HepG2 (cell line): Measurements from ENCODE around the gene KIF26B. TPM values are rescaled to one million over a fixed set of nuclear protein-coding genes. Genes with fewer than 3 reads are reported as not detected.
A peak's percentile ranks its signal among the peaks of the same experiment; 100 is the strongest.

Experiments used
- FIP1L1 ChIP-seq: fragments of 200-400 bp; formaldehyde crosslinking; IDR thresholded peaks from 2 replicates; pipeline ENCODE4 v1.6.1; 2018; ENCODE audit warnings: low read depth, mild to moderate bottlenecking, low read length, moderate library complexity, borderline replicate concordance; ENCODE audit not compliant: insufficient read depth
- FOXC1 ChIP-seq: sonication (generic); formaldehyde crosslinking; IDR thresholded peaks from 2 replicates; pipeline ENCODE4 v1.8.0; 2022; ENCODE audit warnings: mild to moderate bottlenecking, missing genetic modification reagents, borderline replicate concordance
- FOXP1 ChIP-seq, 2 experiments: fragments of 450-650 bp in 1 of 2; IDR thresholded peaks; 2 replicates each; pipeline ENCODE4 v1.6.1; 2017 to 2018; ENCODE audit warnings: antibody characterized with exemption in 1 of 2
- GATA4 ChIP-seq: sonication (generic); IDR thresholded peaks from 2 replicates; pipeline ENCODE4 v1.6.1; 2016; ENCODE audit warnings: antibody characterized with exemption, low read depth, borderline replicate concordance
- HDAC6 ChIP-seq: fragments of 200-600 bp; sonication (generic); IDR thresholded peaks from 2 replicates; pipeline ENCODE4 v1.7.0; 2017; ENCODE audit warnings: mild to moderate bottlenecking, antibody characterized with exemption, low read length, low read depth
- HOXA3 ChIP-seq: sonication (generic); formaldehyde crosslinking; IDR thresholded peaks from 2 replicates; pipeline ENCODE4 v1.5.0; 2020; ENCODE audit warnings: missing genetic modification reagents
- KAT2B ChIP-seq: fragments of 150-350 bp; IDR thresholded peaks from 2 replicates; pipeline ENCODE4 v1.6.1; 2014; ENCODE audit warnings: low read depth, low read length, borderline replicate concordance
- KLF11 ChIP-seq: IDR thresholded peaks from 2 replicates; pipeline ENCODE4 v1.6.1; 2016; ENCODE audit warnings: missing compliant biosample characterization
- KLF12 ChIP-seq: sonication (generic); formaldehyde crosslinking; IDR thresholded peaks from 2 replicates; pipeline ENCODE4 v1.4.0; 2020; ENCODE audit warnings: missing genetic modification reagents, borderline replicate concordance
- KLF6 ChIP-seq: IDR thresholded peaks from 2 replicates; pipeline ENCODE4 v1.8.0; 2016; ENCODE audit warnings: missing biosample characterization, missing genetic modification reagents
- MED1 ChIP-seq: sonication (generic); formaldehyde crosslinking; IDR thresholded peaks from 2 replicates; pipeline ENCODE4 v1.4.0; 2020; ENCODE audit warnings: missing genetic modification reagents
- NAIF1 ChIP-seq: sonication (generic); formaldehyde crosslinking; IDR thresholded peaks from 2 replicates; pipeline ENCODE4 v1.5.0; 2020; ENCODE audit warnings: mild to moderate bottlenecking, missing genetic modification reagents, borderline replicate concordance
- NFE2L2 ChIP-seq: fragments of 150-350 bp; IDR thresholded peaks from 2 replicates; pipeline ENCODE4 v1.6.1; 2014; ENCODE audit warnings: low read length
- NONO ChIP-seq, 2 experiments: fragments of 450-650 bp in 1 of 2; sonication (generic) in 1 of 2; formaldehyde crosslinking in 1 of 2; IDR thresholded peaks in 1 of 2; conservative IDR thresholded peaks in 1 of 2; 2 replicates each; pipeline versions ENCODE4 v1.6.1 to v1.8.0; 2017 to 2022; ENCODE audit warnings: mild to moderate bottlenecking in 1 of 2, missing genetic modification reagents in 1 of 2, moderate library complexity in 1 of 2
- PAX8 ChIP-seq: sonication (generic); formaldehyde crosslinking; IDR thresholded peaks from 2 replicates; pipeline ENCODE4 v1.8.0; 2022; ENCODE audit warnings: mild to moderate bottlenecking, missing genetic modification reagents, borderline replicate concordance
- PPARG ChIP-seq: conservative IDR thresholded peaks from 2 replicates; pipeline ENCODE4 v1.6.1; 2016; ENCODE audit warnings: missing biosample characterization, missing genetic modification reagents
- REXO4 ChIP-seq: sonication (generic); formaldehyde crosslinking; IDR thresholded peaks from 2 replicates; pipeline ENCODE4 v1.8.0; 2022; ENCODE audit warnings: missing genetic modification reagents, mild to moderate bottlenecking, borderline replicate concordance
- SMARCC2 ChIP-seq: fragments of 450-650 bp; IDR thresholded peaks from 2 replicates; pipeline ENCODE4 v1.6.1; 2017; ENCODE audit warnings: antibody characterized with exemption, mild to moderate bottlenecking
- TMF1 ChIP-seq: sonication (generic); formaldehyde crosslinking; IDR thresholded peaks from 2 replicates; pipeline ENCODE4 v1.8.1; 2022; ENCODE audit warnings: low read depth, missing genetic modification reagents
- U2AF2 ChIP-seq: fragments of 200-400 bp; formaldehyde crosslinking; IDR thresholded peaks from 2 replicates; pipeline ENCODE4 v1.6.1; 2017; ENCODE audit warnings: low read depth, mild to moderate bottlenecking, low read length
- ZMYM3 ChIP-seq: sonication (generic); formaldehyde crosslinking; IDR thresholded peaks from 2 replicates; pipeline ENCODE4 v1.5.1; 2020; ENCODE audit warnings: mild to moderate bottlenecking, missing genetic modification reagents
- ZNF224 ChIP-seq: sonication (generic); formaldehyde crosslinking; IDR thresholded peaks from 2 replicates; pipeline ENCODE4 v1.5.0; 2020; ENCODE audit warnings: mild to moderate bottlenecking, missing genetic modification reagents
- ZNF749 ChIP-seq: sonication (generic); formaldehyde crosslinking; IDR thresholded peaks from 2 replicates; pipeline ENCODE4 v1.8.0; 2022; ENCODE audit warnings: mild to moderate bottlenecking, missing genetic modification reagents, moderate library complexity, borderline replicate concordance
- ZNF75D ChIP-seq: sonication (generic); formaldehyde crosslinking; IDR thresholded peaks from 2 replicates; pipeline ENCODE4 v1.8.1; 2023; ENCODE audit warnings: missing genetic modification reagents, mild to moderate bottlenecking, borderline replicate concordance
- ZNF776 ChIP-seq: sonication (generic); formaldehyde crosslinking; IDR thresholded peaks from 2 replicates; pipeline ENCODE4 v1.4.0; 2020; ENCODE audit warnings: mild to moderate bottlenecking, missing genetic modification reagents
- ZSCAN30 ChIP-seq: sonication (generic); formaldehyde crosslinking; IDR thresholded peaks from 2 replicates; pipeline ENCODE4 v1.5.0; 2020; ENCODE audit warnings: mild to moderate bottlenecking, missing genetic modification reagents
- polyA plus RNA-seq, 8 experiments: library from polyadenylated mRNA; depleted of rRNA in 3 of 8; stranded (reverse) in 7 of 8; unstranded in 1 of 8; fragments of >200 nt; fragmentation: Illumina TruSeq in 4 of 8; extraction: Trizol in 4 of 8; gene quantifications; 2 replicates each; pipeline versions ENCODE4 v1.2.1 to v1.2.3, GENCODE V29; 2011 to 2016; ENCODE audit warnings: low read depth in 4 of 8, missing spikeins in 1 of 8, mixed read lengths in 1 of 8; ENCODE audit not compliant: insufficient read depth in 1 of 8
- total RNA-seq, 5 experiments: library from RNA; depleted of rRNA; stranded (reverse); fragments of >200 nt; fragmentation: Illumina TruSeq; extraction: Trizol; gene quantifications; 2 replicates each; pipeline ENCODE4 v1.2.3, GENCODE V29; 2016; ENCODE audit warnings: low read depth in 1 of 5
- TF ChIP-seq, protein P1 (sequence below): IDR thresholded peaks from 2 replicates; pipeline ENCODE4 v1.6.1; 2016; ENCODE audit warnings: low read depth, control low read depth
- TF ChIP-seq, protein P2 (sequence below): sonication (generic); formaldehyde crosslinking; IDR thresholded peaks from 2 replicates; pipeline ENCODE4 v1.8.0; 2022; ENCODE audit warnings: mild to moderate bottlenecking, missing genetic modification reagents

Gene KIF26B
- total and polyA plus RNA-seq, 2 of the 13 experiments (the other 11 are each of a cell fraction or from before 2014, with no cell fraction given) = 0.08 to 0.09 TPM

DNA sequence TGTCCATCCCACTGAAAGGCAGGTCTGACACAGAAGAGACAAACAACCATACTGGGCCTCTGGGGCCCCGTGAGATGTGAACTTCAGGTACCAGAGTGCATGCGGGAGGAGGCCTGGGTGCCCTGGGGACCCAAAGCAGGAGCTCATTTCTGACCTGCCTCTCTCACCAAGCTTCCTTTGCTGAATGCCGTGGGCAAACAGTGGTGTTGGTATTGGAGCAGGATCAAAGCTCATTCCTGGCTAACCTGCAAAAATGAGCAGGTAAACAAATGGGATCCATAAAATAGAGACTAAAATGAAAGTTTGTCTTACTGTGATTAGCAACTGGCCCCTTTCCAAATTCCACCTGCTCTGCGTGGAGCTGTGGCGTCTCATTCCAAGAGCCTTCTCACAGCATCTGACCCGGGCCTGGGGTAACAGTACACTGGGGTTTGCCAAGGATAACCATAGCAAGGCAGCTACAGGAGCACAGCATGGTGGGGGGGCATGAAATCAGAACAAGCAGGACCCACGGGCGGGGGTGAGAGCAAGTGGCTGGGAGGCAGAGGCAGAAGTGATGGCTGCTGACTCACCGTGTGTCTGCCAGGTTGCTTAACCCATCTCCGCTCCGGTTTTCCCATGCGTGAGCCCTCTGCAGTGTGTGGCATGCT lies 103.6 kb downstream of the KIF26B start (continued):
- TF ChIP-seq REXO4 (CRISPR knock-in tag) (no peak), HDAC6 (no peak), SMARCC2 (no peak), U2AF2 (no peak), KLF11 (CRISPR knock-in tag) (no peak), ZNF75D (CRISPR knock-in tag) (no peak), KLF12 (CRISPR knock-in tag) (no peak), PAX8 (CRISPR knock-in tag) (no peak), KLF6 (no peak), TMF1 (CRISPR knock-in tag) (no peak), ZSCAN30 (CRISPR knock-in tag) (no peak), ZNF749 (CRISPR knock-in tag) (no peak), NONO (IDR thresholded peaks at IDR 0.05) (no peak), NONO (CRISPR knock-in tag; conservative IDR thresholded peaks at IDR 0.05) (peak; percentile 62), FIP1L1 (no peak), ZMYM3 (0 out of 2 replicates have a peak, but pooled peaks have one; percentile 11), MED1 (CRISPR knock-in tag) (peak; percentile 38; the same call in 1 of the 2 replicates), NAIF1 (no peak), ZNF776 (CRISPR knock-in tag) (no peak), FOXC1 (CRISPR knock-in tag) (0 out of 2 replicates have a peak, but pooled peaks have one; percentile 31), HOXA3 (CRISPR knock-in tag) (no peak), NFE2L2 (no peak), FOXP1 (IDR thresholded peaks at IDR 0.05) (no peak), FOXP1 (CRISPR knock-in tag; IDR thresholded peaks at IDR 0.05) (peak; percentile 74), ZNF224 (CRISPR knock-in tag) (0 out of 2 replicates have a peak, but pooled peaks have one; percentile 24), KAT2B (no peak), PPARG (CRISPR knock-in tag) (no peak), GATA4 (no peak)
- TF ChIP-seq, protein P1, sequence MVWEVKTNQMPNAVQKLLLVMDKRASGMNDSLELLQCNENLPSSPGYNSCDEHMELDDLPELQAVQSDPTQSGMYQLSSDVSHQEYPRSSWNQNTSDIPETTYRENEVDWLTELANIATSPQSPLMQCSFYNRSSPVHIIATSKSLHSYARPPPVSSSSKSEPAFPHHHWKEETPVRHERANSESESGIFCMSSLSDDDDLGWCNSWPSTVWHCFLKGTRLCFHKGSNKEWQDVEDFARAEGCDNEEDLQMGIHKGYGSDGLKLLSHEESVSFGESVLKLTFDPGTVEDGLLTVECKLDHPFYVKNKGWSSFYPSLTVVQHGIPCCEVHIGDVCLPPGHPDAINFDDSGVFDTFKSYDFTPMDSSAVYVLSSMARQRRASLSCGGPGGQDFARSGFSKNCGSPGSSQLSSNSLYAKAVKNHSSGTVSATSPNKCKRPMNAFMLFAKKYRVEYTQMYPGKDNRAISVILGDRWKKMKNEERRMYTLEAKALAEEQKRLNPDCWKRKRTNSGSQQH (CRISPR knock-in tag) = no peak
- TF ChIP-seq, protein P2, sequence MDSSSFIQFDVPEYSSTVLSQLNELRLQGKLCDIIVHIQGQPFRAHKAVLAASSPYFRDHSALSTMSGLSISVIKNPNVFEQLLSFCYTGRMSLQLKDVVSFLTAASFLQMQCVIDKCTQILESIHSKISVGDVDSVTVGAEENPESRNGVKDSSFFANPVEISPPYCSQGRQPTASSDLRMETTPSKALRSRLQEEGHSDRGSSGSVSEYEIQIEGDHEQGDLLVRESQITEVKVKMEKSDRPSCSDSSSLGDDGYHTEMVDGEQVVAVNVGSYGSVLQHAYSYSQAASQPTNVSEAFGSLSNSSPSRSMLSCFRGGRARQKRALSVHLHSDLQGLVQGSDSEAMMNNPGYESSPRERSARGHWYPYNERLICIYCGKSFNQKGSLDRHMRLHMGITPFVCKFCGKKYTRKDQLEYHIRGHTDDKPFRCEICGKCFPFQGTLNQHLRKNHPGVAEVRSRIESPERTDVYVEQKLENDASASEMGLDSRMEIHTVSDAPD (CRISPR knock-in tag) = 0 out of 2 replicates have a peak, but pooled peaks have one; percentile 55
